GM21717 (cell line): Measurements from ENCODE around the gene IFI27.

Source experiments
- ATAC-seq: cut with Tn5 transposase; IDR thresholded peaks from one replicate; pipeline ENCODE4 v1.9.1; 2021; ENCODE audit warnings: mild to moderate bottlenecking, moderate library complexity; ENCODE audit not compliant: unreplicated experiment

Gene IFI27

GRCh38 chr14:94124582-94125377 is 14.2 kb downstream of the IFI27 start:
- ATAC-seq, result no peak

DNA sequence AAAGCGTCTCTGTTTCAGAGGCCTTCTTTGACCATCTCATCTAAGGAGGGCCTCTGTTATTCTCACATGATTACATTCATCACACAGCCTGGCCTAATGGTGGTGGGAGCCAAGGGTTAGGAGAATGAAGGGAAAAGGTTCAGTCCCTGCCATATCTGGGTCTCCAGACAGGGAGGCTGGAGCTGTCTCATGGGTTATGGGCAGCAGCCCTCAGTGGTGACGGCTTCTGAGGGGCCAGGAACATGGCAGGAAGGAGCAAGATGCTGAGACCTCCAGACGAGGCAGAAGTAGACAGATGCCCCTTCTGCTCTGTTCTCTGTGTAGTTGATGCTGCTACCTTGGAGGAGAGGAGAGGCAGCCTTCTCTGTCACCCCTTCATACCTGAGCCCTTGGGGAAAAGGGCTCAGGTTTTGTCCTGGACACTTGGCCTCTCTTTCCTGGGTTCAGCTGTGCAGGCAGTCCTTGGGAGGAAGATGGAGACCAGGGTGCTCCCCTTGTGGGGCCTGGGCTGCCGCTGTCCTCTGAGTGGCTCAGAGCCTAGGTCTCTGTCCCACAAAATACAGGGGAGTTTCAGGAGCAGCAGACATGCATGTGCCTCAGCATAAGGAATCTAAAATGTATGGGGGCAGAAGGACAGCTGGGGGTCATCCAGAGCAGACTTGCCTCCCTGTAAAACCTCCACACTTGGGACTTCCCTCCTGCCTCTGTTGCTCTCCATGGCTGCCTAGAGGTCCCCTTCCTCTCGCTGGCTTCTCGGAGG is 15.3 kb downstream of the IFI27 start:
- ATAC-seq, result no peak

- no peak for ATAC-seq
Measured at GRCh38 chr14:94126419-94126677, 15.8 kb downstream of the IFI27 start.

DNA sequence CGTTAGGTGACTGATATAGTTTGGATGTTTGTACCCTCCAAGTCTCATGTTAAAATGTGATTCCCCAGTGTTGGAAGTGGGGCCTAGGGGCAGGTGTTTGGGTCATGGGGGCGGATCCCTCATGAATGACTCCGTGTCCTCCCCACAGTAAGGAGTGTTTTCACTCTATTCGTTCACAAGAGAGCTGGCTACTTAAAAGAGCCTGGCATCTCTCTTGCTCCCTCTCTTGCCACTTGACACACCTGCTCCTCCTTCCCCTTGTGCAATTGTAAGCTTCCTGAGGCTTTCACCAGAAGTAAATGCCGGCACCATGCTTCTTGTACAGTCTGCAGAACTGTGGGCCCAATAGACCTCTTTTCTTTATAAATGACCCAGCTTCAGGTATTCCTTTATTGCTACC is 16.3 kb downstream of the IFI27 start:
- no peak for ATAC-seq

GRCh38 chr14:94127330-94127729 is 16.8 kb downstream of the IFI27 start:
- ATAC-seq, result no peak

DNA sequence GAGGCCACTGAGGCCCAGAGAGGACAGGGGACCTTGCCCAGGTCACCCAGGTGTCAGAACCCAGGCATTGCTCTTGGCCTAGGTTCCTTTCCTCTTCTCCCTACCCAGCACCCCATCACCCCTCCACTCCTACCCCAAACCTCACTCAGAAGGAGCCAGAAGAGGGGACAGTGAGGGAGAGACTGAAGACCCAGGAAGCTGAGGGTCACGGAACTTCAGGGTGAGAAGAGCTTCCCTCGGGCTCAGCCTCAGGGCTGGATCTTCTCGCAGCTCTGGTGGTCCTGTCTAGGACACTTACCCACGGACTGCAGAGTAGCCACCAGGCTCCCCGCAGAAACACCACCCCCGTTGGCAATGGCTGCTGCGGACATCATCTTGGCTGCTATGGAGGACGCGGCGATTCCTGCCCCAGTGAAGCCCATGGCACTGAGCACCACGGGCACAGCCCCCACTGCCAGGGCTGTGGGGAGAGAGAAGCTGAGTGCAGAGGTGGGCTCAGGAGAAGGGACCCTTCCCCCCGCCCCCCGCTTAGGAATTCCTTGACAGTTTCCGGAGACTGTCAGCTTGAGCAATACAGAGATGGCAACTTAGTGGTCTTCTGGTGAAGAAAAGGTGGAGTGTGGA is 17.8 kb downstream of the IFI27 start:
- ATAC-seq, result no peak

DNA sequence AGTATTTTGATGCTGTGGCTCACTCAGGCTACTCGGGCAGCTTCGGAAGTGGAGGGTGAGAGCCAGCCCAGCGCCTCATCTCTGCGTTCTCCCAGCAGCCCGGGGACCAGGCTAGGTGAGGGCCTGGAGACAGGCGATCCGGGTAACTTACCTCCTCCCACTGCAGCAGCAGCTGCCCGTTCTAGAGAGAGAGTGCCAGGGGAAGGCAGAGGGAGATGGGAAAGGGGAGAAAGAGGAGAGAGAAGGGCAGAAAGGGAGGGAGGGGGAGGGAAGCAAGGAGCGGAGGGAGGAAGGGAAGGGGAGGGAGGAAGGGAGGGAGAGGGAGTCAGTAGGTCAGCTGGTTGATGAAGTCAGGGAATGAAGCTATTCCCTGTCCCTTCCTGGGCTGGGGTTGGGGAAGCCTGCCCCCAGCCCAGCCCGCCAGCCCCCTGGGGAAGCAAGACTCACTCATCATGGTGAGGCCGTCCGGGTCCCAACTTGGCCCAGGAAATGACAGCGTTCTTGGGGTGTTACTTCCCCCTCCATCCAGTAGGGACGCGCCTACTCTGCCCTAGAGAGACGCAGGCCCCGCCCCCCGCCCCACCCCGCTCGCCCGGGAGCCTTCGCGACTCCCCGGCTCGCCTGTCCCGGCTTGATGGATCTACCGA is 18.7 kb downstream of the IFI27 start, which contains the start of gene IFI27L2:
Gene IFI27L2, minus strand, starts transcription at position 494 of the 647 bp plus-strand sequence. Its CDS starts 40 bp downstream, at position 454.
- ATAC-seq, result peak; percentile 95

- ATAC-seq, result no peak
Measured at GRCh38 chr14:94129758-94130414, 19.4 kb downstream of the IFI27 start.

- ATAC-seq, result no peak
Measured at GRCh38 chr14:94132285-94132887, 21.9 kb downstream of the IFI27 start.

GRCh38 chr14:94135476-94135875 is 24.9 kb downstream of the IFI27 start:
- no peak for ATAC-seq

- peak; percentile 81 for ATAC-seq
Measured at GRCh38 chr14:94136575-94137331, 26.2 kb downstream of the IFI27 start.

GRCh38 chr14:94138251-94138650 is 27.7 kb downstream of the IFI27 start:
- ATAC-seq, result no peak

DNA sequence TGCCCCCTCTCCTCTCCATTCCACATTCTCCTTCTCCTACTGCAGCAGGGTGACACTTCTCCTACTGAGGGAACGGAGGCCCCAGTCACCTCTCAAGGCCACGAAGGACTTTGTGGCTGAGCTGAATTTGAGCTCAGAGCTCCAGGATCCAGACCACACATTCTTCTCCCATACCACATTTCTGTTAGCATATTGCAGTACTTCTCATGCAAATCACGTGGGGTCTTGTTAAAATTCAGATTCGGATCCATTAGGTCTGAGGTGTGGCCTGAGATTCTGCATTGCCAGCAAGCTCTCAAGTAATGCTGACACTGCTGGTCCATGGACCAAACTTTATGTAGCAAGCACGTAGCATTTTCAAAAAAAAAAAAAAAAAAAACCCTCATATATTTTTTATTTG is 28.5 kb downstream of the IFI27 start:
- ATAC-seq, result no peak

DNA sequence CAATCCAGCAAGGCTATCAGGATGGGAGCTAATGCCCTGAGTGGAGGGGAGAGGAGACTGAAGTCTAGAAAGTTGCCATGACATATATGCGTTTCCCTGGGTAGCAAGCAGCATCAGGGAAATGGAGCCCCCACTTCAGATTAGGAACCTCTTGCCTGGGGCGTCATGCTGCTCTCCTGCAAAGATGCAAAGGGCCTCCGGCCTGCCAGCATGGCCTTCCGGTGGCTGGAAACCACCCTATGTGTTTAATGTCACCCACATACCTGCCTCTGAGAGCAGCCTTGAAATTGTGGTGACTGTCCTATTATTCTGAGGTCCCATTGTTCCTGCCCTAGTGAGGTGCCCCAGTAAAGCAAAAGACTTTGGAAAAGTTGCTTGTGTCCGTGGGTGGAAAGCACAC is 28.9 kb downstream of the IFI27 start:
- no peak for ATAC-seq

DNA sequence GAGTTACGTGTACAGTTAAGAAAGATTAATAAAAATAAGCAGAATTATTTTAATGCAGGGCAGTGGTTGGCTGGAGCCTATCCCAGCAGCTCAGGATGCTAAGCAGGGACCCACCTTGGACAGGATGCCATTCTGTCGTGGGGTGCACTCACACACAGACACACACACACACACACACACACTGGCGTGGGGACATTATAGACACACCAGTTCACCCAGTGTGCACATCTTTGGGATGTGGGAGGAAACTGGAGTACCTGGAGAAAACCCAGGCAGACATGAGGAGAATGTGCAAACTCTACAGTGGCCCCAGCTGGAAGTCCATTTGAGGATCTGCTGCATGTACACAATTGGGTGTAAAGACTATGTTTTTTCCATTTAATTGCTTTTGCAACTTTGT is 31.7 kb downstream of the IFI27 start:
- no peak for ATAC-seq

GRCh38 chr14:94142836-94143235 is 32.3 kb downstream of the IFI27 start:
- no peak for ATAC-seq

DNA sequence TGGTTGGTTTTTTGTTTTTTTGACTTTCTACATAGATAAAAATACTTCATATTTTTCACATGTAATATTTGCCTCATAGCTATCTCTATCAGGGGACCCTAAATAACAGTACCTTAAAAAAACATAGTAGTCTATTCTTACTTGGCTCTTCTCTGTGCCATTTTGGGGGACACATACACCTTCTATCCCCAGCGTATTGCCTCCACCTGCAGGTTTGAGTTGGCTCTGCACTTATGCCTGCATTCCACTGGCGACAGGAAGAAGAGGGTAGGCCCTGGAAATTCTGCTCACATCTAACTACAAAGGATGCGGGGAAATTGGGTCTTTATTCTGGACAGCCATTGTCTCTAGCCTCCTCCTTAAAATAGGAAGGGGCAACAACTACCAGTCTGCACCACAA is 32.7 kb downstream of the IFI27 start:
- no peak for ATAC-seq

GRCh38 chr14:94143711-94144110 is 33.2 kb downstream of the IFI27 start:
- ATAC-seq, result no peak

DNA sequence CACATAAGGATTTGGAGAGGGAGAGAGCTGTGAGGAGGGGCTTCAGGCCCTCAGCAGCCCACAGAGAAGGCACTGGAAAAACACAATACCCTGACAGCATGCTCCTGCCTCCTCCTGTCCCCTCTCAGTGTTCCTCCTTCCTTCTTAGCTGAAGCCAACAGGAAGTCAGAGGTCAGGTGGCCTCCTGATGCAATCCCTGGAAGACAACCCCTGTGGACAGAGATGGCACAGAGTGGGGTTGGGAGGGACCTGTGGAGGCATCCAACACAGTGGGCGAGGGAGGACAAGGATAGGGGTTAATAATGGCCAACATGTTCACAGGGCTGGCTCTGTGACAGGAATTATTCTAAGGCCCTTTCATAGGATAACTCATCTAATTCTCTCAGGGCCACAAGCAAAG is 34.2 kb downstream of the IFI27 start:
- no peak for ATAC-seq
